PC-3 (cell line): Measurements from ENCODE around the gene SMOC2.

Experiments used
- CTCF ChIP-seq: fragments of 300-600 bp; sonication (generic); conservative IDR thresholded peaks from 2 replicates; pipeline ENCODE4 v1.5.1; 2017; ENCODE audit warnings: antibody characterized with exemption, low read depth, mild to moderate bottlenecking, low read length
- EZH2 ChIP-seq: fragments of 300-600 bp; sonication (generic); IDR thresholded peaks from one replicate; pipeline ENCODE4 v1.6.1; 2017; ENCODE audit warnings: antibody characterized with exemption, mild to moderate bottlenecking, low read length; ENCODE audit not compliant: unreplicated experiment
- EZH2phosphoT487 ChIP-seq: fragments of 300-600 bp; sonication (generic); IDR thresholded peaks from 2 replicates; pipeline ENCODE4 v1.6.1; 2018; ENCODE audit warnings: mild to moderate bottlenecking, antibody characterized with exemption, low read length, borderline replicate concordance

DNA sequence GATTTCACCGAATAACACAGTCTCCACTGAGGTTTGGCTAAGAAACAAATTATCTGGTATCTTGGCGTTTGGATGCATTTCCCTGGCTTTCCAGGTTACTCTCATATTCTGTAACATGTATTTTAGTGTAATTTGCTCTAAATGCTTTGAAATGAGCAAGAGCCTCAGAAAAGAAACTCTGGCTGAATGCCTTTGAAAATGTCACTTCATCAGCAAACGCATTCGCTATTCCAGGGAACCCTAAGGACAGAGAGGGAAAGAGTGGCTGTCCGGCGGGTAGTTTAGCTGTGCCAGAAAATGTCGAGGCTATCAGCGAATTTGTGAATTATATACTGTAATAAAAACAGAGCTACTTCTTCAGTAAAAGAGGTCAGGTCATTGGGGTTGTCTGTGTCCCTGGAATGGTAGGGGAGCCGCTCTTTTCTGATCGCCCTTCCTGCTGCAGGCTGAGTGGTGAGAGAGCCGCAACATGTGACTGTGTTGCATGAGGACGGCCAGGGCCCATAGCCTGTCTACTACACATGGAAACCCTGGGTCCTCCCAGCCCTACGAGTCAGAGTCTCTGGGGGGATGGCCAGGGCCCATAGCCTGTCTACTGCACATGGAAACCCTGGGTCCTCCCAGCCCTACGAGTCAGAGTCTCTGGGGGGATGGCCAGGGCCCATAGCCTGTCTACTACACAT lies 57.3 kb downstream of the SMOC2 start:
- TF ChIP-seq CTCF: no peak
- TF ChIP-seq EZH2phosphoT487: no peak
- no peak for TF ChIP-seq EZH2
